ENCODE results near the gene NRDC.

NRDC gene

DNA sequence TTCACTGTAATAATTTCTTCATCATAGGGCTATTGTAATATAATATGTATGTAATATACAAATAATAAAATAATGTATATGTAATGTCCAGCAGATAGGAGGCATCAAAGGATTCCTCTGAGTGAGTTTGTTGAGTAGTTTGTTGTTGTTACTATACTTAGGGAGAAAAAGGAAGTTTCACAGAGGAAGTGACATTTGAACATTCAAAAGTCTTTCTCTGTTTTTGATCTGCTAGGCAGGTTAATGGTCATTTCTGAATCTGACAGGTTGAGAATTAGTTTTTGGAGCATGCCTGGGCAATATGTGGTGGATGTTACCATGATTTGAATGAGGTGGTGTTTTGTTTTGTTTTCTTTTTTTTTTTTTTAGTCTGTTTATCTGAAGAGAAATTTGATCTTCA lies 102.1 kb downstream of the NRDC start:
- no peak for DNase-seq (ENCODE audit: extremely low read depth, insufficient read length)
- Histone ChIP-seq H3K27me3 (replicated peaks; ENCODE audit: control insufficient read depth, insufficient read depth, low read length) (no peaks in the 10 kb centered on the region), H3K4me3 (replicated peaks; ENCODE audit: low read depth, low read length) (no peak overlapping the region), H3K36me3 (ENCODE audit: control insufficient read depth, insufficient read depth, low read length) (peaks cover 6% of the 10 kb centered on the region)
- TF ChIP-seq, protein P1, sequence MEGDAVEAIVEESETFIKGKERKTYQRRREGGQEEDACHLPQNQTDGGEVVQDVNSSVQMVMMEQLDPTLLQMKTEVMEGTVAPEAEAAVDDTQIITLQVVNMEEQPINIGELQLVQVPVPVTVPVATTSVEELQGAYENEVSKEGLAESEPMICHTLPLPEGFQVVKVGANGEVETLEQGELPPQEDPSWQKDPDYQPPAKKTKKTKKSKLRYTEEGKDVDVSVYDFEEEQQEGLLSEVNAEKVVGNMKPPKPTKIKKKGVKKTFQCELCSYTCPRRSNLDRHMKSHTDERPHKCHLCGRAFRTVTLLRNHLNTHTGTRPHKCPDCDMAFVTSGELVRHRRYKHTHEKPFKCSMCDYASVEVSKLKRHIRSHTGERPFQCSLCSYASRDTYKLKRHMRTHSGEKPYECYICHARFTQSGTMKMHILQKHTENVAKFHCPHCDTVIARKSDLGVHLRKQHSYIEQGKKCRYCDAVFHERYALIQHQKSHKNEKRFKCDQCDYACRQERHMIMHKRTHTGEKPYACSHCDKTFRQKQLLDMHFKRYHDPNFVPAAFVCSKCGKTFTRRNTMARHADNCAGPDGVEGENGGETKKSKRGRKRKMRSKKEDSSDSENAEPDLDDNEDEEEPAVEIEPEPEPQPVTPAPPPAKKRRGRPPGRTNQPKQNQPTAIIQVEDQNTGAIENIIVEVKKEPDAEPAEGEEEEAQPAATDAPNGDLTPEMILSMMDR (IDR thresholded peaks at IDR 0.05; ENCODE audit: insufficient read depth, low read length, poor library complexity, severe bottlenecking) = no peak

DNA sequence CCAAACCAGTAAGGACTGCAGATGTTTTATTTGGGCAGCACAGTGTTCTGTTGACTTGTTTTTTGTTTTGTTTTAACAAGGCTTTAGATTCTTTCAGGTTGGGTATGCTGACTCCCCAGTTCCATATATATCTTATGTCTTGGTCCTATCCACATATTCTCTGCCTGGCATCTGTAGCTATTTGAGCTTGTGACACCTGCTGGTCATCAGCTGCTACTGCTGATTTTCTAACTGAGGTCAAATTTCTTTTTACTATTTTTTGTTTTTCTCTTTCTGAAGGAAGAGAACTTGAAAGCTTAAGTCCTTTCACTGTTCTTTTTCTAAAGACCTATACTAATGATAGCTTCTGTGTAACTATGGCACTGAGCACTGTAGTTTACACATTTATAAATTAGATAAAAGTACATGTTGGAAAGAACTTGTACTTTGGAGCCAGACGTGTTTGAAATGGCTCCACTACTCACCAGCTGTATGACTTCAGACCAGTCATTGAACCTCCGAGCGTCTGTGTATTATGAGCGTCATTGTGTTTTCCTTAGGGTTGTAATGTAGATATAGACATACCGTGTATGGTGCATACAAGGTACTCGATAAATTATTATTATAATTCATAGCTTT lies 109.4 kb downstream of the NRDC start:
- no peak for DNase-seq (ENCODE audit: extremely low read depth, insufficient read length)
- Histone ChIP-seq H3K27me3 (replicated peaks; ENCODE audit: control insufficient read depth, insufficient read depth, low read length) (no peaks in the 10 kb centered on the region), H3K36me3 (ENCODE audit: control insufficient read depth, insufficient read depth, low read length) (peaks cover 10% of the 10 kb centered on the region), H3K4me3 (replicated peaks; ENCODE audit: low read depth, low read length) (no peak overlapping the region)
- TF ChIP-seq, protein P1 (IDR thresholded peaks at IDR 0.05; ENCODE audit: insufficient read depth, low read length, poor library complexity, severe bottlenecking) = peak; percentile 77

DNA sequence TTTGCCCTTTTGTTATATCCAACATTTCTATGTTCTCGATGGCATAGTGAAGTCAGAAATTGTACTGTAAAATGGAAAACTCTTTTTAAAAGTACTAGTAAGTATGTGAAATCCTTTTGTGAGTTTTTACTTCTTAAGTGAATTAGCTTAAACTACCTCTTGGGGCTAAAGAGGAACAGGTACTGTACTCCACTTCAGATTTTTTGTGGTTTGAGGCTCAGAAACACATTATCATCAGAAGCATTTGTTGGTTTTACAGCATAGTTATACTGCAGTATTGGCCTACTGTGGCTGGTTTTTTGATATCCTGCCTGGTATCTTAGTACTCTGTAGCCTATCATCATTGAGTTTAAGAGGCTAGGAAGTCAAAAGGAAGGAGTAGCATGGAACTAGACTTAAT lies 117.2 kb downstream of the NRDC start:
- no peaks in the 10 kb centered on the region for H3K27me3 ChIP-seq (replicated peaks; ENCODE audit: control insufficient read depth, insufficient read depth, low read length)
- H3K4me3 ChIP-seq (replicated peaks; ENCODE audit: low read depth, low read length) = no peak overlapping the region
- TF ChIP-seq, protein P1 (IDR thresholded peaks at IDR 0.05; ENCODE audit: insufficient read depth, low read length, poor library complexity, severe bottlenecking) = no peak
- peaks cover 3% of the 10 kb centered on the region for H3K36me3 ChIP-seq (ENCODE audit: control insufficient read depth, insufficient read depth, low read length)
- no peak for DNase-seq (ENCODE audit: extremely low read depth, insufficient read length)

DNA sequence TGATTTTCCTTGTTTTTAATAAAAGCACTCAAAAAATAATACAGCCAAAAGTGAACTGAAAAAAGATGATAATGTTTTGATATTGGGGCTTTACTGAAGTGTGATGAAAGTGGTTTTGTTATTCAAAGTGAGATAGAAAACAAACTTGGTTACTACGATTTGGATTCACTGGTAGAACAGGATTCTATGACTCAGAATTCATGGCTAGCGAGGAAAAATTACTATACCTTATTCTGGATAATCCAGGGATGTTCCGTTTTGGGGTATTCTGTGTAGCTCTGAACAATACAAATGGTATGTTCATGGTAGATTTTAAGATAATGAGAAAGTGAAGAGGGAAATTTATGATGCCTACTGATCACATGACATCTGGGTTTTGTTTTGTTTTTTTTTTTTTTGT lies 117.7 kb downstream of the NRDC start:
- Histone ChIP-seq H3K4me3 (replicated peaks; ENCODE audit: low read depth, low read length) (no peak overlapping the region), H3K36me3 (ENCODE audit: control insufficient read depth, insufficient read depth, low read length) (peaks cover 3% of the 10 kb centered on the region), H3K27me3 (replicated peaks; ENCODE audit: control insufficient read depth, insufficient read depth, low read length) (no peaks in the 10 kb centered on the region)
- TF ChIP-seq, protein P1 (IDR thresholded peaks at IDR 0.05; ENCODE audit: insufficient read depth, low read length, poor library complexity, severe bottlenecking) = no peak
- no peak for DNase-seq (ENCODE audit: extremely low read depth, insufficient read length)

DNA sequence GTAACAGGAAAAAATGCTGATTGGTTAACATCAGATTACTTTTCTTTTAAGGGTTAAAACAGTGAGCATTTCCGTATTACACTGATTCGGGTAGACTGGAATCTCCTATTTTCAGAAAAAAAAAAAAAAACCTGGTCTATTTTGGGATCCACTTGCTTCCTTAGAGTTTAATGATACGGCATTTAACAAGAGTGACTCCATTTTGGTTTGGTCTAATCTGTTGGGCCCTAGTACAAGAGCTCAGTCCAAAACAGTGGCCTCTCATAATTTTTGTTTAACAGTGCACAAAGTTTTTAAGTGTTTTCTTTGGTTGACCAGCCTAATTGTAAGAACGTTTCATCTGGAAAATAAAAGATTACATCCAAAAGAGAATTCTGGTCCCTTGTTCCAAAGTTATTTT lies 120.2 kb downstream of the NRDC start:
- TF ChIP-seq, protein P1 (IDR thresholded peaks at IDR 0.05; ENCODE audit: insufficient read depth, low read length, poor library complexity, severe bottlenecking) = no peak
- no peaks in the 10 kb centered on the region for H3K27me3 ChIP-seq (replicated peaks; ENCODE audit: control insufficient read depth, insufficient read depth, low read length)
- peaks cover 5% of the 10 kb centered on the region; the same call in 1 of the 2 replicates for H3K36me3 ChIP-seq (ENCODE audit: control insufficient read depth, insufficient read depth, low read length)
- DNase-seq (ENCODE audit: extremely low read depth, insufficient read length) = no peak
- no peak overlapping the region for H3K4me3 ChIP-seq (replicated peaks; ENCODE audit: low read depth, low read length)

DNA sequence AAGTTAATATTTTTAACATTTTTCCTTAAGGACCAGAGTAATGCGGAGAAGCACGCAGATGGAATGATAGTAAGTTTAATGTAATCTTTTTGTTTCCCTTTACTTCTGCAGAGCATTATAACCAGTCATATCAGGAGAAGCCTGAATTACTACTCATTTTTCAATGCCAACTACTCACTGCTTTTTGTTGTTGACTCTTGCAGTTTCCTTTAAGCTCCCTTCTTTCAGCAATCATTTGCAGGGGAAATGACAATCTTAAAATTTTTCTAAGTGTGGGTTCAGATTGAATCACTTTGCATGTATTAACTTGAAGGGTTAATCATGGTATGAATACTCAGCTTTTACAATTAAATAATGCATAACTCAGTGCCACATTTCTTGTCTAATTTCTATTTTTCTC lies 122.2 kb downstream of the NRDC start:
- Histone ChIP-seq H3K4me3 (replicated peaks; ENCODE audit: low read depth, low read length) (no peak overlapping the region), H3K36me3 (ENCODE audit: control insufficient read depth, insufficient read depth, low read length) (peaks cover 11% of the 10 kb centered on the region), H3K27me3 (replicated peaks; ENCODE audit: control insufficient read depth, insufficient read depth, low read length) (no peaks in the 10 kb centered on the region)
- TF ChIP-seq, protein P1 (IDR thresholded peaks at IDR 0.05; ENCODE audit: insufficient read depth, low read length, poor library complexity, severe bottlenecking) = no peak
- DNase-seq (ENCODE audit: extremely low read depth, insufficient read length) = no peak

All from GM06990 (cell line).